HepG2 (cell line): ENCODE results near the gene KLC4. TPM values are rescaled to one million over a fixed set of nuclear protein-coding genes. Genes with fewer than 3 reads are reported as not detected.
A peak's percentile ranks its signal among the peaks of the same experiment; 100 is the strongest.

Experiments used
- AHR ChIP-seq: IDR thresholded peaks from 2 replicates; pipeline ENCODE4 v1.6.1; 2018; ENCODE audit warnings: missing genetic modification reagents, missing compliant biosample characterization
- BRCA1 ChIP-seq: sonication (generic); formaldehyde crosslinking; IDR thresholded peaks from 2 replicates; pipeline ENCODE4 v1.4.0; 2020; ENCODE audit warnings: missing genetic modification reagents
- DMAP1 ChIP-seq: IDR thresholded peaks from 2 replicates; pipeline ENCODE4 v1.6.1; 2016
- FOXO1 ChIP-seq: sonication (generic); formaldehyde crosslinking; IDR thresholded peaks from 2 replicates; pipeline ENCODE4 v1.4.0; 2020; ENCODE audit warnings: missing genetic modification reagents
- KMT2A ChIP-seq: sonication (generic); formaldehyde crosslinking; IDR thresholded peaks from 2 replicates; pipeline ENCODE4 v1.4.0; 2020; ENCODE audit warnings: missing genetic modification reagents
- MXD1 ChIP-seq: sonication (generic); formaldehyde crosslinking; IDR thresholded peaks from 2 replicates; pipeline ENCODE4 v1.4.0; 2020; ENCODE audit warnings: mild to moderate bottlenecking, missing genetic modification reagents
- NCOA5 ChIP-seq: sonication (generic); formaldehyde crosslinking; IDR thresholded peaks from 2 replicates; pipeline ENCODE4 v1.4.0; 2020; ENCODE audit warnings: missing genetic modification reagents
- SNAI1 ChIP-seq: sonication (generic); formaldehyde crosslinking; IDR thresholded peaks from 2 replicates; pipeline ENCODE4 v1.5.0; 2020; ENCODE audit warnings: mild to moderate bottlenecking, missing genetic modification reagents, borderline replicate concordance
- TERF1 ChIP-seq: sonication (generic); formaldehyde crosslinking; IDR thresholded peaks from 2 replicates; pipeline ENCODE4 v1.8.0; 2022; ENCODE audit warnings: mild to moderate bottlenecking, missing genetic modification reagents, moderate library complexity
- UBTF ChIP-seq: sonication (generic); formaldehyde crosslinking; IDR thresholded peaks from 2 replicates; pipeline ENCODE4 v1.4.0; 2020; ENCODE audit warnings: mild to moderate bottlenecking, missing genetic modification reagents
- ZGPAT ChIP-seq: IDR thresholded peaks from 2 replicates; pipeline ENCODE4 v1.6.1; 2016; ENCODE audit warnings: mild to moderate bottlenecking
- ZNF253 ChIP-seq: sonication (generic); formaldehyde crosslinking; IDR thresholded peaks from 2 replicates; pipeline ENCODE4 v1.8.0; 2022; ENCODE audit warnings: mild to moderate bottlenecking, missing genetic modification reagents, borderline replicate concordance
- ZNF44 ChIP-seq: sonication (generic); formaldehyde crosslinking; IDR thresholded peaks from 2 replicates; pipeline ENCODE4 v1.5.1; 2020; ENCODE audit warnings: mild to moderate bottlenecking, missing genetic modification reagents
- ZSCAN22 ChIP-seq: sonication (generic); formaldehyde crosslinking; IDR thresholded peaks from 2 replicates; pipeline ENCODE4 v1.4.0; 2020; ENCODE audit warnings: mild to moderate bottlenecking, missing genetic modification reagents
- polyA plus RNA-seq, 8 experiments: library from polyadenylated mRNA; depleted of rRNA in 3 of 8; stranded (reverse) in 7 of 8; unstranded in 1 of 8; fragments of >200 nt; fragmentation: Illumina TruSeq in 4 of 8; extraction: Trizol in 4 of 8; gene quantifications; 2 replicates each; pipeline versions ENCODE4 v1.2.1 to v1.2.3, GENCODE V29; 2011 to 2016; ENCODE audit warnings: low read depth in 4 of 8, missing spikeins in 1 of 8, mixed read lengths in 1 of 8; ENCODE audit not compliant: insufficient read depth in 1 of 8
- total RNA-seq, 5 experiments: library from RNA; depleted of rRNA; stranded (reverse); fragments of >200 nt; fragmentation: Illumina TruSeq; extraction: Trizol; gene quantifications; 2 replicates each; pipeline ENCODE4 v1.2.3, GENCODE V29; 2016; ENCODE audit warnings: low read depth in 1 of 5
- TF ChIP-seq, protein P1 (sequence below): sonication (generic); formaldehyde crosslinking; IDR thresholded peaks from 2 replicates; pipeline ENCODE4 v1.5.0; 2020; ENCODE audit warnings: missing genetic modification reagents
- TF ChIP-seq, protein P2 (sequence below): IDR thresholded peaks from 2 replicates; pipeline ENCODE4 v1.6.1; 2016; ENCODE audit warnings: low read depth, missing genetic modification reagents, missing compliant biosample characterization

Gene KLC4
- total and polyA plus RNA-seq, 2 of the 13 experiments (the other 11 are each of a cell fraction or from before 2014, with no cell fraction given) = 45.4 to 70.4 TPM

GRCh38 chr6:43076464-43077332, 17.3 kb downstream of the KLC4 start (continued):
- TF ChIP-seq ZGPAT (CRISPR knock-in tag) (peak; percentile 50; the same call in 1 of the 2 replicates), BRCA1 (CRISPR knock-in tag) (peak; percentile 53; the same call in 1 of the 2 replicates), ZSCAN22 (CRISPR knock-in tag) (0 out of 2 replicates have a peak, but pooled peaks have one; percentile 22), ZNF44 (CRISPR knock-in tag) (peak; percentile 84; the same call in 1 of the 2 replicates), MXD1 (CRISPR knock-in tag) (peak; percentile 32; the same call in 1 of the 2 replicates), SNAI1 (0 out of 2 replicates have a peak, but pooled peaks have one; percentile 60), UBTF (peak; percentile 56), KMT2A (peak; percentile 83), DMAP1 (no peak; the same call in 1 of the 2 replicates), NCOA5 (no peak), TERF1 (CRISPR knock-in tag) (no peak), FOXO1 (CRISPR knock-in tag) (peak; percentile 19), AHR (CRISPR knock-in tag) (no peak), ZNF253 (CRISPR knock-in tag) (no peak)
- TF ChIP-seq, protein P1, sequence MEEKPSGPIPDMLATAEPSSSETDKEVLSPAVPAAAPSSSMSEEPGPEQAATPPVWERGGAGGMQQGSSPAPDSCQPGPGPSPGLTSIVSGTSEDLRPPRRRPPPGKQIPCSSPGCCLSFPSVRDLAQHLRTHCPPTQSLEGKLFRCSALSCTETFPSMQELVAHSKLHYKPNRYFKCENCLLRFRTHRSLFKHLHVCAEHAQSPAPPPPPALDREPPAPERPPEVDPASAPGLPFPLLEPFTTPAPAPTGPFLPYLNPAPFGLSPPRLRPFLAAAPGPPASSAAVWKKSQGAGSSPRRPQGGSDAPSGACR = no peak
- TF ChIP-seq, protein P2, sequence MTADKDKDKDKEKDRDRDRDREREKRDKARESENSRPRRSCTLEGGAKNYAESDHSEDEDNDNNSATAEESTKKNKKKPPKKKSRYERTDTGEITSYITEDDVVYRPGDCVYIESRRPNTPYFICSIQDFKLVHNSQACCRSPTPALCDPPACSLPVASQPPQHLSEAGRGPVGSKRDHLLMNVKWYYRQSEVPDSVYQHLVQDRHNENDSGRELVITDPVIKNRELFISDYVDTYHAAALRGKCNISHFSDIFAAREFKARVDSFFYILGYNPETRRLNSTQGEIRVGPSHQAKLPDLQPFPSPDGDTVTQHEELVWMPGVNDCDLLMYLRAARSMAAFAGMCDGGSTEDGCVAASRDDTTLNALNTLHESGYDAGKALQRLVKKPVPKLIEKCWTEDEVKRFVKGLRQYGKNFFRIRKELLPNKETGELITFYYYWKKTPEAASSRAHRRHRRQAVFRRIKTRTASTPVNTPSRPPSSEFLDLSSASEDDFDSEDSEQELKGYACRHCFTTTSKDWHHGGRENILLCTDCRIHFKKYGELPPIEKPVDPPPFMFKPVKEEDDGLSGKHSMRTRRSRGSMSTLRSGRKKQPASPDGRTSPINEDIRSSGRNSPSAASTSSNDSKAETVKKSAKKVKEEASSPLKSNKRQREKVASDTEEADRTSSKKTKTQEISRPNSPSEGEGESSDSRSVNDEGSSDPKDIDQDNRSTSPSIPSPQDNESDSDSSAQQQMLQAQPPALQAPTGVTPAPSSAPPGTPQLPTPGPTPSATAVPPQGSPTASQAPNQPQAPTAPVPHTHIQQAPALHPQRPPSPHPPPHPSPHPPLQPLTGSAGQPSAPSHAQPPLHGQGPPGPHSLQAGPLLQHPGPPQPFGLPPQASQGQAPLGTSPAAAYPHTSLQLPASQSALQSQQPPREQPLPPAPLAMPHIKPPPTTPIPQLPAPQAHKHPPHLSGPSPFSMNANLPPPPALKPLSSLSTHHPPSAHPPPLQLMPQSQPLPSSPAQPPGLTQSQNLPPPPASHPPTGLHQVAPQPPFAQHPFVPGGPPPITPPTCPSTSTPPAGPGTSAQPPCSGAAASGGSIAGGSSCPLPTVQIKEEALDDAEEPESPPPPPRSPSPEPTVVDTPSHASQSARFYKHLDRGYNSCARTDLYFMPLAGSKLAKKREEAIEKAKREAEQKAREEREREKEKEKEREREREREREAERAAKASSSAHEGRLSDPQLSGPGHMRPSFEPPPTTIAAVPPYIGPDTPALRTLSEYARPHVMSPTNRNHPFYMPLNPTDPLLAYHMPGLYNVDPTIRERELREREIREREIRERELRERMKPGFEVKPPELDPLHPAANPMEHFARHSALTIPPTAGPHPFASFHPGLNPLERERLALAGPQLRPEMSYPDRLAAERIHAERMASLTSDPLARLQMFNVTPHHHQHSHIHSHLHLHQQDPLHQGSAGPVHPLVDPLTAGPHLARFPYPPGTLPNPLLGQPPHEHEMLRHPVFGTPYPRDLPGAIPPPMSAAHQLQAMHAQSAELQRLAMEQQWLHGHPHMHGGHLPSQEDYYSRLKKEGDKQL (CRISPR knock-in tag) = no peak
